HCT116 (cell line): Measurements from ENCODE around the gene OR5AS1. TPM values are rescaled to one million over a fixed set of nuclear protein-coding genes. Genes with fewer than 3 reads are reported as not detected.
"Not testable (repeated sequence)": the region's sequence is repeated elsewhere in the genome, so short reads cannot be mapped to it uniquely, and the experiment has no call there.

Source experiments
- ATAC-seq: fragments of 200-7000 bp; cut with Tn5 transposase; 2 replicates; pipeline ENCODE4 v1.9.1; 2020; ENCODE audit warnings: mild to moderate bottlenecking, moderate library complexity
- BruUV-seq: library from RNA; stranded (reverse); fragments of 400-500 nt; replicated peaks from 2 replicates; lab custom pipeline; 2021; lab: Mats Ljungman, UMichigan
- CTCF ChIA-PET: fragments of 300-600 bp; sonication (Branson Sonifier 250); formaldehyde crosslinking; loops from one replicate; lab custom pipeline; 2021; ENCODE audit warnings: antibody characterized with exemption; lab: Charles Lee
- POLR2A ChIA-PET: fragments of 300-600, 350-600 bp; sonication (Branson Sonifier 250); formaldehyde crosslinking; loops from one replicate; lab custom pipeline; 2021; ENCODE audit warnings: antibody characterized with exemption; lab: Charles Lee
- RAD21 ChIA-PET, 2 experiments: fragments of 300-600 bp; sonication (Branson Sonifier 250); formaldehyde crosslinking; loops; one replicate each; lab custom pipeline; 2023; ENCODE audit warnings: low total read pairs in 2 of 2; ENCODE audit not compliant: uncharacterized antibody in 2 of 2, unreplicated experiment in 2 of 2, low non-redundant PET in 1 of 2; lab: Charles Lee
- DNase-seq: peaks from one replicate; pipeline ENCODE4 v3.0.0-alpha.2; 2010; ENCODE audit warnings: low read depth, low spot score
- H2AFZ ChIP-seq: fragments of 200-600 bp; shearing (Covaris generic), sonication (generic); 2 replicates; pipeline ENCODE4 v1.6.1; 2017; ENCODE audit warnings: low read depth, mixed run types, mixed read lengths, antibody characterized with exemption, low read length; ENCODE audit not compliant: poor library complexity, severe bottlenecking
- H3K27ac ChIP-seq: 2 replicates; pipeline ENCODE4 v1.5.1; 2012; ENCODE audit warnings: low read depth, low read length
- H3K27me3 ChIP-seq: fragments of 200-600 bp; sonication (generic); 2 replicates; pipeline ENCODE4 v1.6.1; 2016; ENCODE audit warnings: mixed run types, low read length, mixed read lengths; ENCODE audit not compliant: insufficient read depth
- H3K36me3 ChIP-seq, 2 experiments: fragments of 200-500 bp in 1 of 2; fragments of 200-600 bp in 1 of 2; sonication (Bioruptor generic) in 1 of 2; sonication (generic) in 1 of 2; 2 replicates each; pipeline versions ENCODE4 v1.5.1 to v1.6.1; 2014 to 2016; ENCODE audit warnings: low read length in 2 of 2, inconsistent platforms in 1 of 2, mixed read lengths in 1 of 2, mixed run types in 1 of 2; ENCODE audit not compliant: insufficient read depth in 2 of 2, control insufficient read depth in 1 of 2
- H3K4me1 ChIP-seq, 2 experiments: fragments of 200-600 bp in 1 of 2; sonication (generic) in 1 of 2; 2 replicates each; pipeline versions ENCODE4 v1.5.1 to v1.6.1; 2012 to 2017; ENCODE audit warnings: low read length in 2 of 2, inconsistent platforms in 1 of 2, mild to moderate bottlenecking in 1 of 2, mixed read lengths in 1 of 2, mixed run types in 1 of 2, moderate library complexity in 1 of 2; ENCODE audit not compliant: insufficient read depth in 2 of 2, control insufficient read depth in 1 of 2
- H3K4me2 ChIP-seq: fragments of 200-600 bp; sonication (generic); 2 replicates; pipeline ENCODE4 v1.6.1; 2017; ENCODE audit warnings: mixed run types, low read length, mixed read lengths
- H3K4me3 ChIP-seq, 2 experiments: fragments of 200-600 bp in 1 of 2; sonication (generic) in 1 of 2; replicated peaks in 1 of 2; 2 replicates each; pipeline ENCODE4 v1.5.1; 2011 to 2016; ENCODE audit warnings: low read length in 2 of 2, control low read depth in 1 of 2, low read depth in 1 of 2, mild to moderate bottlenecking in 1 of 2, mixed read lengths in 1 of 2, mixed run types in 1 of 2
- H3K79me2 ChIP-seq: fragments of 200-600 bp; sonication (generic); 2 replicates; pipeline ENCODE4 v1.6.1; 2017; ENCODE audit warnings: mild to moderate bottlenecking, mixed run types, low read length, moderate library complexity, mixed read lengths; ENCODE audit not compliant: insufficient read depth
- H3K9ac ChIP-seq: fragments of 200-600 bp; sonication (generic); 2 replicates; pipeline ENCODE4 v1.6.1; 2016; ENCODE audit warnings: low read length, mixed read lengths
- H3K9me2 ChIP-seq: fragments of 200-600 bp; sonication (generic), shearing (Covaris generic); 2 replicates; pipeline ENCODE4 v1.6.1; 2017; ENCODE audit warnings: mixed run types, mild to moderate bottlenecking, moderate library complexity; ENCODE audit not compliant: insufficient read depth
- H3K9me3 ChIP-seq, 2 experiments: fragments of 200-500 bp in 1 of 2; fragments of 200-600 bp in 1 of 2; sonication (Bioruptor generic) in 1 of 2; sonication (generic) in 1 of 2; 2 replicates each; pipeline ENCODE4 v1.6.1; 2014 to 2017; ENCODE audit warnings: low read length in 2 of 2, mixed read lengths in 2 of 2, inconsistent platforms in 1 of 2, low read depth in 1 of 2, mild to moderate bottlenecking in 1 of 2, mixed run types in 1 of 2, moderate library complexity in 1 of 2; ENCODE audit not compliant: control insufficient read depth in 1 of 2, insufficient read depth in 1 of 2
- H4K20me1 ChIP-seq: fragments of 200-600 bp; sonication (generic), shearing (Covaris generic); 2 replicates; pipeline ENCODE4 v1.6.1; 2017; ENCODE audit warnings: mixed run types, mild to moderate bottlenecking, moderate library complexity; ENCODE audit not compliant: insufficient read depth
- ATF3 ChIP-seq: IDR thresholded peaks from 2 replicates; pipeline ENCODE4 v1.6.1; 2012
- CBX3 ChIP-seq: IDR thresholded peaks from 2 replicates; pipeline ENCODE4 v1.6.1; 2012; ENCODE audit warnings: low read depth
- CEBPB ChIP-seq: IDR thresholded peaks from 2 replicates; pipeline ENCODE4 v1.6.1; 2012; ENCODE audit warnings: low read depth
- EGR1 ChIP-seq: IDR thresholded peaks from 2 replicates; pipeline ENCODE4 v1.6.1; 2012; ENCODE audit warnings: low read depth
- ELF1 ChIP-seq: IDR thresholded peaks from 2 replicates; pipeline ENCODE4 v1.6.1; 2012; ENCODE audit warnings: low read depth, borderline replicate concordance
- EZH2 ChIP-seq: fragments of 200-600 bp; sonication (generic); IDR thresholded peaks from 2 replicates; pipeline ENCODE4 v1.6.1; 2017; ENCODE audit warnings: antibody characterized with exemption, mixed run types
- EZH2phosphoT487 ChIP-seq: fragments of 200-600 bp; IDR thresholded peaks from 2 replicates; pipeline ENCODE4 v1.6.1; 2018; ENCODE audit warnings: antibody characterized with exemption, borderline replicate concordance
- FOSL1 ChIP-seq: IDR thresholded peaks from 2 replicates; pipeline ENCODE4 v1.6.1; 2012; ENCODE audit warnings: low read depth
- POLR2A ChIP-seq: IDR thresholded peaks from 2 replicates; pipeline ENCODE4 v1.7.0; 2011; ENCODE audit warnings: borderline replicate concordance; ENCODE audit not compliant: insufficient read depth, insufficient read length; ENCODE audit errors: extremely low read depth
- POLR2AphosphoS5 ChIP-seq: IDR thresholded peaks from 2 replicates; pipeline ENCODE4 v1.6.1; 2011; ENCODE audit warnings: mild to moderate bottlenecking, low read depth, low read length, moderate library complexity
- RAD21 ChIP-seq: IDR thresholded peaks from 2 replicates; pipeline ENCODE4 v1.6.1; 2012; ENCODE audit warnings: low read depth, mild to moderate bottlenecking
- REST ChIP-seq: IDR thresholded peaks from 2 replicates; pipeline ENCODE4 v1.6.1; 2012; ENCODE audit warnings: low read depth
- SP1 ChIP-seq: IDR thresholded peaks from 2 replicates; pipeline ENCODE4 v1.6.1; 2012; ENCODE audit warnings: low read depth
- YY1 ChIP-seq: IDR thresholded peaks from 2 replicates; pipeline ENCODE4 v1.6.1; 2011; ENCODE audit warnings: low read length, low read depth, moderate library complexity, mild to moderate bottlenecking; ENCODE audit not compliant: insufficient replicate concordance; ENCODE audit errors: extremely low read depth
- ZFX ChIP-seq: fragments of 450-650 bp; IDR thresholded peaks from 2 replicates; pipeline ENCODE4 v1.6.1; 2017
- ZNF274 ChIP-seq: fragments of 200-500 bp; sonication (Bioruptor generic); IDR thresholded peaks from 2 replicates; pipeline ENCODE4 v1.6.1; 2014; ENCODE audit warnings: mild to moderate bottlenecking, low read depth, low read length, inconsistent platforms
- intact Hi-C: fragments of 100-400 bp; cut with micrococcal nuclease; formaldehyde crosslinking; loops from 2 replicates; pipeline ENCODE4 v1.10.0; 2022
- total RNA-seq: library from RNA; stranded (reverse); gene quantifications from one replicate; pipeline ENCODE4 v1.2.1, GENCODE V29; 2021; ENCODE audit not compliant: unreplicated experiment
- TF ChIP-seq, protein P1 (sequence below): IDR thresholded peaks from 2 replicates; pipeline ENCODE4 v1.6.1; 2011; ENCODE audit warnings: mild to moderate bottlenecking, low read length, moderate library complexity; ENCODE audit not compliant: insufficient replicate concordance; ENCODE audit errors: extremely low read depth

Gene OR5AS1
- total RNA-seq, 1 experiment from 2014 or later = not detected

GRCh38 chr11:56058260-56058780, 30.9 kb downstream of the OR5AS1 start:
- intact Hi-C loops, H3K4me1 ChIP-seq, RAD21 ChIA-PET, H4K20me1 ChIP-seq, DNase-seq, ATAC-seq, H2AFZ ChIP-seq, H3K27me3 ChIP-seq, H3K79me2 ChIP-seq, H3K9me2 ChIP-seq, H3K36me3 ChIP-seq, BruUV-seq, H3K4me2 ChIP-seq, H3K27ac ChIP-seq, H3K4me3 ChIP-seq, POLR2A ChIA-PET, H3K9ac ChIP-seq, H3K9me3 ChIP-seq, CTCF ChIA-PET: not testable (repeated sequence)

- POLR2A ChIA-PET = no interaction called here
- TF ChIP-seq ZFX = no peak
- no peak for TF ChIP-seq EZH2phosphoT487
- TF ChIP-seq YY1 = no peak
- TF ChIP-seq CBX3 = no peak
- no peak for TF ChIP-seq EZH2
- no peak for TF ChIP-seq EGR1
- TF ChIP-seq RAD21 = no peak
- TF ChIP-seq FOSL1 = no peak
- no peak for TF ChIP-seq ELF1
- TF ChIP-seq ATF3 = no peak
- TF ChIP-seq POLR2AphosphoS5 = no peak
- TF ChIP-seq POLR2A = no peak
- no peak for TF ChIP-seq CEBPB
- TF ChIP-seq SP1 = no peak
- TF ChIP-seq ZNF274 = no peak
- TF ChIP-seq, protein P1, sequence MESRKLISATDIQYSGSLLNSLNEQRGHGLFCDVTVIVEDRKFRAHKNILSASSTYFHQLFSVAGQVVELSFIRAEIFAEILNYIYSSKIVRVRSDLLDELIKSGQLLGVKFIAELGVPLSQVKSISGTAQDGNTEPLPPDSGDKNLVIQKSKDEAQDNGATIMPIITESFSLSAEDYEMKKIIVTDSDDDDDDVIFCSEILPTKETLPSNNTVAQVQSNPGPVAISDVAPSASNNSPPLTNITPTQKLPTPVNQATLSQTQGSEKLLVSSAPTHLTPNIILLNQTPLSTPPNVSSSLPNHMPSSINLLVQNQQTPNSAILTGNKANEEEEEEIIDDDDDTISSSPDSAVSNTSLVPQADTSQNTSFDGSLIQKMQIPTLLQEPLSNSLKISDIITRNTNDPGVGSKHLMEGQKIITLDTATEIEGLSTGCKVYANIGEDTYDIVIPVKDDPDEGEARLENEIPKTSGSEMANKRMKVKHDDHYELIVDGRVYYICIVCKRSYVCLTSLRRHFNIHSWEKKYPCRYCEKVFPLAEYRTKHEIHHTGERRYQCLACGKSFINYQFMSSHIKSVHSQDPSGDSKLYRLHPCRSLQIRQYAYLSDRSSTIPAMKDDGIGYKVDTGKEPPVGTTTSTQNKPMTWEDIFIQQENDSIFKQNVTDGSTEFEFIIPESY = no peak
- TF ChIP-seq REST = no peak
Observed at GRCh38 chr11:56066980-56067379, 39.5 kb downstream of the OR5AS1 start.

More at GRCh38 chr11:56066980-56067379, 39.5 kb downstream of the OR5AS1 start:
- Histone ChIP-seq H3K4me1 (no peaks in the 10 kb centered on the region), H3K36me3 (no peaks in the 10 kb centered on the region), H3K27ac (no peak overlapping the region), H3K9ac (no peak overlapping the region), H3K9me2 (no peaks in the 10 kb centered on the region), H3K27me3 (no peaks in the 10 kb centered on the region), H3K4me2 (no peak overlapping the region), H3K79me2 (no peaks in the 10 kb centered on the region), H2AFZ (no peak overlapping the region), H3K4me3 (no peak overlapping the region), H3K9me3 (peaks cover 3 to 11% of the 10 kb centered on the region in 2 experiments; a peak in 2 of 4 replicates), H4K20me1 (no peaks in the 10 kb centered on the region)
- no TSS peak for BruUV-seq
- intact Hi-C loops = no loop called here
- no peak for DNase-seq
- ChIA-PET RAD21 (no interaction called here), CTCF (no interaction called here)
- ATAC-seq = no peak
